NCI-H2227 (cell line): ENCODE data around the gene ZFYVE21.

Source experiments
- DNase-seq: peaks from one replicate; lab custom pipeline; 2025; ENCODE audit not compliant: unreplicated experiment; lab: John Stamatoyannopoulos, UW

The ZFYVE21 gene

GRCh38 chr14:103735815-103736545, 20.4 kb downstream of the ZFYVE21 start:
- DNase-seq, result no peak

GRCh38 chr14:103736546-103737431, 21.2 kb downstream of the ZFYVE21 start:
- DNase-seq, result no peak

GRCh38 chr14:103737432-103738045, 21.9 kb downstream of the ZFYVE21 start:
- no peak for DNase-seq

GRCh38 chr14:103738166-103738565, 22.6 kb downstream of the ZFYVE21 start:
- no peak for DNase-seq

- no peak for DNase-seq
These were observed 23.3 kb downstream of the ZFYVE21 start for GRCh38 chr14:103738701-103739451.

GRCh38 chr14:103739466-103739792, 23.8 kb downstream of the ZFYVE21 start:
- no peak for DNase-seq

GRCh38 chr14:103739793-103740501, 24.3 kb downstream of the ZFYVE21 start:
- DNase-seq, result no peak

- DNase-seq, result no peak
These were observed 25.5 kb downstream of the ZFYVE21 start for GRCh38 chr14:103740991-103741689.

GRCh38 chr14:103741876-103742275, 26.3 kb downstream of the ZFYVE21 start:
- DNase-seq, result no peak

GRCh38 chr14:103742499-103743255, 27.1 kb downstream of the ZFYVE21 start:
- no peak for DNase-seq

GRCh38 chr14:103743691-103744090, 28.1 kb downstream of the ZFYVE21 start:
- DNase-seq, result no peak

GRCh38 chr14:103744621-103745395, 29.2 kb downstream of the ZFYVE21 start:
- DNase-seq, result no peak

GRCh38 chr14:103745424-103745823, 29.8 kb downstream of the ZFYVE21 start:
- DNase-seq, result no peak

GRCh38 chr14:103746701-103747100, 31.1 kb downstream of the ZFYVE21 start:
- no peak for DNase-seq

GRCh38 chr14:103748534-103748857, 32.9 kb downstream of the ZFYVE21 start:
- DNase-seq, result no peak

GRCh38 chr14:103749452-103749851, 33.8 kb downstream of the ZFYVE21 start:
- no peak for DNase-seq

- no peak for DNase-seq
These were observed 34.2 kb downstream of the ZFYVE21 start for GRCh38 chr14:103749860-103750259.

GRCh38 chr14:103753774-103754173, 38.2 kb downstream of the ZFYVE21 start:
- no peak for DNase-seq

GRCh38 chr14:103755060-103755459, 39.5 kb downstream of the ZFYVE21 start:
- DNase-seq, result no peak
